SK-N-SH (cell line): ENCODE results near the gene PCP4L1. TPM values are rescaled to one million over a fixed set of nuclear protein-coding genes. Genes with fewer than 3 reads are reported as not detected.
"Not testable (repeated sequence)": the region's sequence is repeated elsewhere in the genome, so short reads cannot be mapped to it uniquely, and the experiment has no call there.

Experiments
- CTCF ChIA-PET: fragments of 300-600, 350-600 bp; formaldehyde crosslinking; extraction: SDS; loops from one replicate; lab custom pipeline; 2021; lab: Yijun Ruan, JAX
- POLR2A ChIA-PET: fragments of 350-600 bp; sonication (Branson Sonifier 250); formaldehyde crosslinking; extraction: SDS; loops from one replicate; lab custom pipeline; 2020; ENCODE audit warnings: antibody characterized with exemption, inconsistent platforms; lab: Yijun Ruan, JAX
- DNase-seq: peaks from one replicate; pipeline ENCODE4 v3.0.0; 2012
- H2AFZ ChIP-seq: fragments of 200-600 bp; sonication (generic); 2 replicates; pipeline ENCODE4 v1.8.1; 2016; ENCODE audit warnings: antibody characterized with exemption, mild to moderate bottlenecking, low read depth
- H3F3A ChIP-seq: fragments of 200-600 bp; sonication (generic); replicated peaks from 2 replicates; pipeline ENCODE3; 2016; ENCODE audit warnings: antibody characterized with exemption, mild to moderate bottlenecking; ENCODE audit not compliant: insufficient read depth
- H3K27ac ChIP-seq, 2 experiments: fragments of 200-500 bp in 1 of 2; fragments of 200-600 bp in 1 of 2; sonication (Bioruptor generic) in 1 of 2; sonication (generic), shearing (Covaris generic) in 1 of 2; 2 replicates each; pipeline versions ENCODE4 v1.5.1 to v1.6.1; 2014 to 2016; ENCODE audit warnings: low read depth in 2 of 2, inconsistent platforms in 1 of 2, low read length in 1 of 2, mild to moderate bottlenecking in 1 of 2, mixed read lengths in 1 of 2
- H3K27me3 ChIP-seq: fragments of 200-600 bp; sonication (generic), shearing (Covaris generic); 2 replicates; pipeline ENCODE4 v1.6.1; 2016; ENCODE audit warnings: mixed run types; ENCODE audit not compliant: insufficient read depth
- H3K36me3 ChIP-seq, 2 experiments: fragments of 200-500 bp in 1 of 2; fragments of 200-600 bp in 1 of 2; sonication (Bioruptor generic) in 1 of 2; sonication (generic) in 1 of 2; replicated peaks in 1 of 2; 2 replicates each; pipeline versions ENCODE3 to v1.5.1; 2014 to 2016; ENCODE audit warnings: low read length in 1 of 2, mild to moderate bottlenecking in 1 of 2; ENCODE audit not compliant: insufficient read depth in 2 of 2, control insufficient read depth in 1 of 2
- H3K4me1 ChIP-seq, 2 experiments: fragments of 200-500 bp in 1 of 2; fragments of 200-600 bp in 1 of 2; sonication (Bioruptor generic) in 1 of 2; sonication (generic), shearing (Covaris generic) in 1 of 2; 2 replicates each; pipeline versions ENCODE4 v1.5.1 to v1.6.1; 2014 to 2016; ENCODE audit warnings: low read depth in 1 of 2, low read length in 1 of 2, mixed run types in 1 of 2; ENCODE audit not compliant: insufficient read depth in 2 of 2, control insufficient read depth in 1 of 2
- H3K4me2 ChIP-seq: fragments of 200-600 bp; sonication (generic), shearing (Covaris generic); 2 replicates; pipeline ENCODE4 v1.6.1; 2017; ENCODE audit warnings: mixed run types
- H3K4me3 ChIP-seq, 2 experiments: fragments of 200-500 bp in 1 of 2; fragments of 200-600 bp in 1 of 2; sonication (Bioruptor generic) in 1 of 2; sonication (generic), shearing (Covaris generic) in 1 of 2; 2 replicates each; pipeline versions ENCODE4 v1.5.1 to v1.8.1; 2014 to 2016; ENCODE audit warnings: low read depth in 2 of 2, inconsistent platforms in 1 of 2, low read length in 1 of 2, mild to moderate bottlenecking in 1 of 2, mixed read lengths in 1 of 2, moderate library complexity in 1 of 2
- H3K79me2 ChIP-seq: fragments of 200-600 bp; sonication (generic); 2 replicates; pipeline ENCODE4 v1.8.1; 2017; ENCODE audit warnings: mild to moderate bottlenecking; ENCODE audit not compliant: insufficient read depth
- H3K9ac ChIP-seq: fragments of 200-600 bp; sonication (generic); 2 replicates; pipeline ENCODE4 v1.6.1; 2017; ENCODE audit warnings: mixed run types
- H3K9me2 ChIP-seq: fragments of 200-600 bp; sonication (generic); 2 replicates; pipeline ENCODE4 v1.6.1; 2017; ENCODE audit warnings: mixed run types
- H3K9me3 ChIP-seq: fragments of 200-600 bp; sonication (generic); 2 replicates; pipeline ENCODE4 v1.6.1; 2017; ENCODE audit warnings: mixed run types, mild to moderate bottlenecking, moderate library complexity
- H4K20me1 ChIP-seq: fragments of 200-600 bp; sonication (generic); 2 replicates; pipeline ENCODE4 v1.6.1; 2017; ENCODE audit warnings: mild to moderate bottlenecking, mixed run types; ENCODE audit not compliant: insufficient read depth
- FOSL2 ChIP-seq: IDR thresholded peaks from 2 replicates; pipeline ENCODE4 v1.4.0; 2012; ENCODE audit warnings: low read depth, mild to moderate bottlenecking, moderate library complexity, borderline replicate concordance
- POLR2AphosphoS5 ChIP-seq: IDR thresholded peaks from 2 replicates; pipeline ENCODE4 v1.6.1; 2012; ENCODE audit warnings: low read depth, low read length
- RAD21 ChIP-seq: IDR thresholded peaks from 2 replicates; pipeline ENCODE4 v1.6.1; 2012; ENCODE audit warnings: mild to moderate bottlenecking, low read length
- RCOR1 ChIP-seq: fragments of 150-350 bp; IDR thresholded peaks from 2 replicates; pipeline ENCODE4 v1.6.1; 2017; ENCODE audit warnings: antibody characterized with exemption, low read length
- ZBTB33 ChIP-seq: IDR thresholded peaks from 2 replicates; pipeline ENCODE4 v1.4.0; 2012; ENCODE audit warnings: low read depth, borderline replicate concordance
- WGBS: methylation state at CpG from one replicate; pipeline ENCODE4 v1.1.6; 2017; ENCODE audit warnings: low lambda C conversion rate; 5-methylcytosine and 5-hydroxymethylcytosine counted together
- polyA plus RNA-seq, 3 experiments: library from polyadenylated mRNA; depleted of rRNA; stranded (reverse); fragments of >200 nt; gene quantifications; 2 replicates each; pipeline ENCODE4 v1.2.3, GENCODE V29; 2012
- TF ChIP-seq, protein P1 (sequence below): fragments of 200-600 bp; sonication (generic); IDR thresholded peaks from 2 replicates; pipeline ENCODE4 v1.6.1; 2017; ENCODE audit warnings: antibody characterized with exemption, mild to moderate bottlenecking, moderate library complexity
- TF ChIP-seq, protein P2 (sequence below): fragments of 150-350 bp; IDR thresholded peaks from 2 replicates; pipeline ENCODE4 v1.6.1; 2017; ENCODE audit warnings: antibody characterized with exemption, low read length, low read depth, borderline replicate concordance

PCP4L1 gene
- polyA plus RNA-seq, 1 of the 3 experiments (the other 2 are of a cell fraction) = not detected

DNA sequence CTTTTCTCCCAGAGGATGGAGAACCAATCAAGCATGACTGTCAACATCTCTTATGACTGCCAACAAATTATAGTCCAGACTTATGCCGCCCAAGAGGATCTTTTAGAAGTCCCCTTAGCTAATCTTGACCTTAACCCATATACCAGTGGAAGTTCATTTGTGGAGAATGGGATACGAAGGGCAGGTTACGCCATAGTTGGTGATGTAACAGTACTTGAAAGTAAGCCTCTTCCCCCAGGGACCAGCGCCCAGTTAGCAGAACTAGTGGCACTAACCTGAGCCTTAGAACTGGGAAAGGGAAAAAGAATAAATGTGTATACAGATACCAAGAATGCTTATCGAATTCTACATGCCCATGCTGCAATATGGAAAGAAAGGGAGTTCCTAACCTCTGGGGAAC lies 3.2 kb upstream of the PCP4L1 start:
- DNase-seq, H3K9ac ChIP-seq, H3K4me3 ChIP-seq, H3K4me1 ChIP-seq, H3K36me3 ChIP-seq, H4K20me1 ChIP-seq, H3K9me2 ChIP-seq, H3F3A ChIP-seq, H3K27ac ChIP-seq, CTCF ChIA-PET, H3K79me2 ChIP-seq, H3K9me3 ChIP-seq, H2AFZ ChIP-seq, H3K4me2 ChIP-seq, POLR2A ChIA-PET: not testable (repeated sequence)
- 7% methylated on average over 5 of the region's 5 CpGs for WGBS
- H3K27me3 ChIP-seq = peaks cover 29% of the 10 kb centered on the region

DNA sequence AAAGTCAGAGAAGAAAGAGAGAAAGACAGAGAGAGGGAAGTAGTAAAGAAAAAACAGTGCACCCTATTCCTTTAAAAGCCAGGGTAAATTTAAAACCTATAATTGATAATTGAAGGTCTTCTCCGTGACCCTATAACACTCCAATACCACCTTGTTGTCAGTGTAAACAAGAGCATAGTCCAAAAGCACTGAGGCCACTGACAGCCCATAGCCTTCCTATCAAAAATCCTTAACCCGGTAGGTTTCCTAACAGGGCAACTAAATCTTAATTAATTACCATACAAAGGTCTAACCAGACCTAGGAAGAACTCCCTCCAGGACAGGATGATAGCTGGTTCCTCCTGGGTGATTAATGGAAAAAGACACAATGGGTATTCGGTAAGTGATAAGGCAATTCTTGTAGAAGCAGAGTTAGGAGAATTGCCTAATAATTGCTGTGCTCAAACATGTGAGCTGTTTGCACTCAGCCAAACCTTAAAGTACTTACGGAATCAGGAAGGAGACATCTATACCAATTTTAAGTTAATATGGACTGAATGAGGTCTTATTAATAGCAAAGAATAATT lies 2.5 kb upstream of the PCP4L1 start:
- H3K4me3 ChIP-seq, H3K4me1 ChIP-seq, H2AFZ ChIP-seq, POLR2A ChIA-PET, H3K9ac ChIP-seq, H3K36me3 ChIP-seq, H3F3A ChIP-seq, H3K27ac ChIP-seq, H3K79me2 ChIP-seq, CTCF ChIA-PET, H3K9me2 ChIP-seq, H4K20me1 ChIP-seq, H3K9me3 ChIP-seq, H3K4me2 ChIP-seq, DNase-seq: not testable (repeated sequence)
- 37% methylated on average over 4 of the region's 4 CpGs for WGBS
- peaks cover 35% of the 10 kb centered on the region for H3K27me3 ChIP-seq

DNA sequence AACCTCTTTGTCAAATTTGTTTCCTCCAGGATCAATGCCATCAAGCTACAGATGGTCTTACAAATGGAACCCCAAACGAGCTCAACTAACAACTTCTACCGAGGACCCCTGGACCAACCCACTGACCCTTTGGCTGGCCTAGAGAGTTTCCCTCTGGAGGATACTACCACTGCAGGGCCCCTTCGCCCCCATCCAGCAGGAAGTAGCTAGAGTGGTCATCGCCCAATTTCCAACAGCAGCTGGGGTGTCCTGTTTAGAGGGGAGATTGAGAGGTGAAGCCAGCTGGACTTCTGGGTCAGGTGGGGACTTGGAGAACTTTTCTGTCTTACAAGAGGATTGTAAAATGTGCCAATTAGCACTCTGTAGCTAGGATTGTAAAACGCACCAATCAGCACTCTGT lies 1.4 kb upstream of the PCP4L1 start:
- CTCF ChIA-PET = interaction anchor here (0.8 to 1.3 kb wide), 3 partner anchors 29 to 185 kb away, joined by 3 to 5 read pairs (median 4); no protein-coding TSS in a partner anchor
- H3K4me1 ChIP-seq, H3K4me2 ChIP-seq, H3K36me3 ChIP-seq, DNase-seq, H3K9me3 ChIP-seq, H3K4me3 ChIP-seq, H3K9me2 ChIP-seq, POLR2A ChIA-PET, H2AFZ ChIP-seq, H3K9ac ChIP-seq, H4K20me1 ChIP-seq, H3F3A ChIP-seq, H3K79me2 ChIP-seq, H3K27ac ChIP-seq: not testable (repeated sequence)
- peaks cover 32% of the 10 kb centered on the region for H3K27me3 ChIP-seq
- WGBS = 61% methylated on average over 5 of the region's 5 CpGs

DNA sequence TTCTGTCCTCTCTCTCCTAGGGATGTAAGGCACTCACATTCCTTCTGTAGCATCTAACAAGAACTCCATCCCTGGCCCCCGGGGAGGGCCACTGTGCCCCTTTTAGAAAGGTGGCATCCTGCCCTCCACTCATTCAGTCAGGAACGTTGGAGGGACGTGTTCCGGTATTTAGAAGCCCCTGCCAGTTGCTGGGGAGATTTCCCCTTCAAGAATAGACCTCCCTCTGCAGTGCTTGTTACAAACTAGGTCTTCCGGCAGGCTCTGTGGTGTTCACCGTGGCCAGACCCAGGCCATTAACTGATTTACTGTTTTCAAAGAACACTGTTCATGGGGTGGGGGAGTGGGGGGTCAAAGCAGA lies 779 bp downstream of the PCP4L1 start:
- Histone ChIP-seq H4K20me1 (no peaks in the 10 kb centered on the region), H3K36me3 (no peaks in the 10 kb centered on the region), H3K27ac (no peak overlapping the region), H3K9ac (no peak overlapping the region), H3K4me1 (peaks cover 0 to 8% of the 10 kb centered on the region in 2 experiments; a peak in 1 of 4 replicates), H3K9me2 (no peaks in the 10 kb centered on the region), H3K79me2 (no peaks in the 10 kb centered on the region), H3F3A (no peaks in the 10 kb centered on the region), H3K4me3 (peak overlapping the region in 1 of 2 experiments; percentile 50; a peak in 1 of 4 replicates), H3K27me3 (peaks cover 32% of the 10 kb centered on the region), H2AFZ (no peak overlapping the region), H3K4me2 (no peak overlapping the region; the same call in 1 of the 2 replicates), H3K9me3 (peaks cover 8% of the 10 kb centered on the region; the same call in 1 of the 2 replicates)
- POLR2A ChIA-PET = no interaction called here
- TF ChIP-seq RCOR1 = no peak
- TF ChIP-seq, protein P1, sequence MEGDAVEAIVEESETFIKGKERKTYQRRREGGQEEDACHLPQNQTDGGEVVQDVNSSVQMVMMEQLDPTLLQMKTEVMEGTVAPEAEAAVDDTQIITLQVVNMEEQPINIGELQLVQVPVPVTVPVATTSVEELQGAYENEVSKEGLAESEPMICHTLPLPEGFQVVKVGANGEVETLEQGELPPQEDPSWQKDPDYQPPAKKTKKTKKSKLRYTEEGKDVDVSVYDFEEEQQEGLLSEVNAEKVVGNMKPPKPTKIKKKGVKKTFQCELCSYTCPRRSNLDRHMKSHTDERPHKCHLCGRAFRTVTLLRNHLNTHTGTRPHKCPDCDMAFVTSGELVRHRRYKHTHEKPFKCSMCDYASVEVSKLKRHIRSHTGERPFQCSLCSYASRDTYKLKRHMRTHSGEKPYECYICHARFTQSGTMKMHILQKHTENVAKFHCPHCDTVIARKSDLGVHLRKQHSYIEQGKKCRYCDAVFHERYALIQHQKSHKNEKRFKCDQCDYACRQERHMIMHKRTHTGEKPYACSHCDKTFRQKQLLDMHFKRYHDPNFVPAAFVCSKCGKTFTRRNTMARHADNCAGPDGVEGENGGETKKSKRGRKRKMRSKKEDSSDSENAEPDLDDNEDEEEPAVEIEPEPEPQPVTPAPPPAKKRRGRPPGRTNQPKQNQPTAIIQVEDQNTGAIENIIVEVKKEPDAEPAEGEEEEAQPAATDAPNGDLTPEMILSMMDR = no peak
- TF ChIP-seq FOSL2 = no peak
- TF ChIP-seq RAD21 = no peak
- no peak for TF ChIP-seq POLR2AphosphoS5
- TF ChIP-seq, protein P2, sequence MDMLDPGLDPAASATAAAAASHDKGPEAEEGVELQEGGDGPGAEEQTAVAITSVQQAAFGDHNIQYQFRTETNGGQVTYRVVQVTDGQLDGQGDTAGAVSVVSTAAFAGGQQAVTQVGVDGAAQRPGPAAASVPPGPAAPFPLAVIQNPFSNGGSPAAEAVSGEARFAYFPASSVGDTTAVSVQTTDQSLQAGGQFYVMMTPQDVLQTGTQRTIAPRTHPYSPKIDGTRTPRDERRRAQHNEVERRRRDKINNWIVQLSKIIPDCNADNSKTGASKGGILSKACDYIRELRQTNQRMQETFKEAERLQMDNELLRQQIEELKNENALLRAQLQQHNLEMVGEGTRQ = no peak
- TF ChIP-seq ZBTB33 = no peak
- 48% methylated on average over 6 of the region's 6 CpGs for WGBS
- DNase-seq = no peak
- CTCF ChIA-PET = interaction anchor here (0.8 to 1.5 kb wide), 5 partner anchors 10 to 82 kb away, joined by 4 to 5 read pairs (median 4); no protein-coding TSS in a partner anchor
